ENCODE results near the gene CNN3. TPM values are rescaled to one million over a fixed set of nuclear protein-coding genes. Genes with fewer than 3 reads are reported as not detected.

CNN3 gene
- polyA plus RNA-seq, 4 donors, result 53.5 to 155 (median 95.2) TPM

DNA sequence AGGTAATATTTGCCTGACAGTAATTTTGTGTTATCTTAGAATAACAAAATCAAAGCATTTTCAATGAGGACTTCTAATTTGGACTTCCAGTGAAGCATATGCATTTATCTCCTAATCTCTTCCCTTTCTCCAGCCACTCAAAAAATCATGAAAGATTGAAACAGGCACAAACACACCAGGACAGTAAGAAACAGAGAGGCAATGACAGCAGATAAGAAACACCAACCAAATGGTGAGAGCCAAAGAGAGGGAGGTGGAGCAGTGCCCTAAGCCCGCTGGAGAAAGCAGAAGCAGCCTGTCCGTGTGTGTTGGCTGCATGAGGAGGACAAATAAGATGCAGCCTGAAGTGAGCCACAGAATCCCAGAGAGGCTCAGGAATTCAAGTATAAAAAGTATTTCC, 67.7 kb downstream of the CNN3 start:
- Histone ChIP-seq H3K36me3 (ENCODE audit: control insufficient read depth in 3 of 3, insufficient read depth in 2 of 3, low read depth in 1 of 3, low read length in 3 of 3) (peaks cover 0 to 37% (median 0%) of the 10 kb centered on the region in 3 donors), H3K9me3 (ENCODE audit: control insufficient read depth in 2 of 2, insufficient read depth in 1 of 2, low read depth in 1 of 2, low read length in 1 of 2) (no peaks in the 10 kb centered on the region), H3K4me1 (ENCODE audit: control insufficient read depth in 3 of 3, insufficient read depth in 2 of 3, low read depth in 1 of 3, low read length in 2 of 3) (peaks cover 2 to 12% (median 11%) of the 10 kb centered on the region in 3 donors), H3K4me3 (ENCODE audit: low read depth in 1 of 3, low read length in 3 of 3) (no peak overlapping the region), H3K27ac (ENCODE audit: low read depth in 1 of 3, low read length in 2 of 3) (no peak overlapping the region), H3K27me3 (ENCODE audit: control insufficient read depth in 3 of 3, insufficient read depth in 3 of 3, low read length in 3 of 3) (no peaks in the 10 kb centered on the region)
- DNase-seq, result no peak
- 77 to 96% (median 78%) methylated on average over 2 of the region's 2 CpGs for WGBS, 3 donors
- no peak for FAIRE-seq

GRCh38 chr1:94858276-94858675, 68.6 kb downstream of the CNN3 start:
- 44 to 75% (median 63%) methylated on average over 2 of the region's 2 CpGs for WGBS, 3 donors
- H3K27me3 ChIP-seq (ENCODE audit: control insufficient read depth in 3 of 3, insufficient read depth in 3 of 3, low read length in 3 of 3), result no peaks in the 10 kb centered on the region
- DNase-seq (peak in 1 of 2 donors; percentile 39), FAIRE-seq (no peak)
- H3K36me3 ChIP-seq (ENCODE audit: control insufficient read depth in 3 of 3, insufficient read depth in 2 of 3, low read depth in 1 of 3, low read length in 3 of 3), result peaks cover 0 to 37% (median 0%) of the 10 kb centered on the region in 3 donors
- H3K9me3 ChIP-seq (ENCODE audit: control insufficient read depth in 2 of 2, insufficient read depth in 1 of 2, low read depth in 1 of 2, low read length in 1 of 2), result no peaks in the 10 kb centered on the region
- H3K4me1 ChIP-seq (ENCODE audit: control insufficient read depth in 3 of 3, insufficient read depth in 2 of 3, low read depth in 1 of 3, low read length in 2 of 3), result peaks cover 2 to 11% (median 5%) of the 10 kb centered on the region in 3 donors
- H3K4me3 ChIP-seq (ENCODE audit: low read depth in 1 of 3, low read length in 3 of 3), result no peak overlapping the region
- no peak overlapping the region for H3K27ac ChIP-seq (ENCODE audit: low read depth in 1 of 3, low read length in 2 of 3)

GRCh38 chr1:94856868-94857267, 70.0 kb downstream of the CNN3 start:
- Histone ChIP-seq H3K27me3 (ENCODE audit: control insufficient read depth in 3 of 3, insufficient read depth in 3 of 3, low read length in 3 of 3) (no peaks in the 10 kb centered on the region), H3K36me3 (ENCODE audit: control insufficient read depth in 3 of 3, insufficient read depth in 2 of 3, low read depth in 1 of 3, low read length in 3 of 3) (peaks cover 0 to 30% (median 3%) of the 10 kb centered on the region in 3 donors), H3K4me3 (ENCODE audit: low read depth in 1 of 3, low read length in 3 of 3) (no peak overlapping the region), H3K4me1 (ENCODE audit: control insufficient read depth in 3 of 3, insufficient read depth in 2 of 3, low read depth in 1 of 3, low read length in 2 of 3) (peaks cover 0 to 5% (median 2%) of the 10 kb centered on the region in 3 donors), H3K9me3 (ENCODE audit: control insufficient read depth in 2 of 2, insufficient read depth in 1 of 2, low read depth in 1 of 2, low read length in 1 of 2) (no peaks in the 10 kb centered on the region), H3K27ac (ENCODE audit: low read depth in 1 of 3, low read length in 2 of 3) (no peak overlapping the region)
- FAIRE-seq (no peak), DNase-seq (no peak)
- 82 to 91% (median 89%) methylated on average over 3 of the region's 3 CpGs for WGBS, 3 donors

GRCh38 chr1:94856004-94856403, 70.9 kb downstream of the CNN3 start:
- Histone ChIP-seq H3K36me3 (ENCODE audit: control insufficient read depth in 3 of 3, insufficient read depth in 2 of 3, low read depth in 1 of 3, low read length in 3 of 3) (peaks cover 0 to 37% (median 3%) of the 10 kb centered on the region in 3 donors), H3K9me3 (ENCODE audit: control insufficient read depth in 2 of 2, insufficient read depth in 1 of 2, low read depth in 1 of 2, low read length in 1 of 2) (no peaks in the 10 kb centered on the region), H3K27ac (ENCODE audit: low read depth in 1 of 3, low read length in 2 of 3) (no peak overlapping the region), H3K27me3 (ENCODE audit: control insufficient read depth in 3 of 3, insufficient read depth in 3 of 3, low read length in 3 of 3) (no peaks in the 10 kb centered on the region), H3K4me1 (ENCODE audit: control insufficient read depth in 3 of 3, insufficient read depth in 2 of 3, low read depth in 1 of 3, low read length in 2 of 3) (peaks cover 0 to 5% (median 2%) of the 10 kb centered on the region in 3 donors), H3K4me3 (ENCODE audit: low read depth in 1 of 3, low read length in 3 of 3) (peak overlapping the region in 1 of 3 donors; percentile 0)
- DNase-seq (peak in 1 of 2 donors; percentile 55), FAIRE-seq (no peak)
- 16 to 71% (median 33%) methylated on average over 5 of the region's 5 CpGs for WGBS, 3 donors

GRCh38 chr1:94855307-94855700, 71.6 kb downstream of the CNN3 start:
- H3K9me3 ChIP-seq (ENCODE audit: control insufficient read depth in 2 of 2, insufficient read depth in 1 of 2, low read depth in 1 of 2, low read length in 1 of 2), result no peaks in the 10 kb centered on the region
- peaks cover 0 to 38% (median 3%) of the 10 kb centered on the region in 3 donors for H3K36me3 ChIP-seq (ENCODE audit: control insufficient read depth in 3 of 3, insufficient read depth in 2 of 3, low read depth in 1 of 3, low read length in 3 of 3)
- H3K4me1 ChIP-seq (ENCODE audit: control insufficient read depth in 3 of 3, insufficient read depth in 2 of 3, low read depth in 1 of 3, low read length in 2 of 3), result peaks cover 0 to 5% (median 2%) of the 10 kb centered on the region in 3 donors
- no peak overlapping the region for H3K4me3 ChIP-seq (ENCODE audit: low read depth in 1 of 3, low read length in 3 of 3)
- H3K27ac ChIP-seq (ENCODE audit: low read depth in 1 of 3, low read length in 2 of 3), result no peak overlapping the region
- WGBS, 3 donors, result 70 to 78% (median 76%) methylated on average over 2 of the region's 2 CpGs
- DNase-seq (no peak), FAIRE-seq (no peak)
- no peaks in the 10 kb centered on the region for H3K27me3 ChIP-seq (ENCODE audit: control insufficient read depth in 3 of 3, insufficient read depth in 3 of 3, low read length in 3 of 3)

- peak overlapping the region in 2 of 3 donors; percentile 31 to 41 for H3K4me3 ChIP-seq (ENCODE audit: low read depth in 1 of 3, low read length in 3 of 3)
- no peaks in the 10 kb centered on the region for H3K9me3 ChIP-seq (ENCODE audit: control insufficient read depth in 2 of 2, insufficient read depth in 1 of 2, low read depth in 1 of 2, low read length in 1 of 2)
- peaks cover 0 to 5% (median 2%) of the 10 kb centered on the region in 3 donors for H3K4me1 ChIP-seq (ENCODE audit: control insufficient read depth in 3 of 3, insufficient read depth in 2 of 3, low read depth in 1 of 3, low read length in 2 of 3)
- H3K36me3 ChIP-seq (ENCODE audit: control insufficient read depth in 3 of 3, insufficient read depth in 2 of 3, low read depth in 1 of 3, low read length in 3 of 3), result peaks cover 0 to 41% (median 3%) of the 10 kb centered on the region in 3 donors
- DNase-seq, result peak; percentile 88 to 92
- H3K27me3 ChIP-seq (ENCODE audit: control insufficient read depth in 3 of 3, insufficient read depth in 3 of 3, low read length in 3 of 3), result no peaks in the 10 kb centered on the region
- peak overlapping the region in 1 of 3 donors; percentile 58 for H3K27ac ChIP-seq (ENCODE audit: low read depth in 1 of 3, low read length in 2 of 3)
- FAIRE-seq, result no peak
- 19 to 23% (median 21%) methylated on average over 21 of the region's 21 CpGs for WGBS, 3 donors
These were observed 72.2 kb downstream of the CNN3 start for GRCh38 chr1:94854458-94855306.

- H3K27me3 ChIP-seq (ENCODE audit: control insufficient read depth in 3 of 3, insufficient read depth in 3 of 3, low read length in 3 of 3), result no peaks in the 10 kb centered on the region
- DNase-seq (no peak), FAIRE-seq (no peak)
- H3K4me1 ChIP-seq (ENCODE audit: control insufficient read depth in 3 of 3, insufficient read depth in 2 of 3, low read depth in 1 of 3, low read length in 2 of 3), result peaks cover 0 to 5% (median 2%) of the 10 kb centered on the region in 3 donors
- H3K4me3 ChIP-seq (ENCODE audit: low read depth in 1 of 3, low read length in 3 of 3), result no peak overlapping the region
- peaks cover 0 to 48% (median 3%) of the 10 kb centered on the region in 3 donors for H3K36me3 ChIP-seq (ENCODE audit: control insufficient read depth in 3 of 3, insufficient read depth in 2 of 3, low read depth in 1 of 3, low read length in 3 of 3)
- H3K27ac ChIP-seq (ENCODE audit: low read depth in 1 of 3, low read length in 2 of 3), result no peak overlapping the region
- 34 to 53% (median 45%) methylated on average over 2 of the region's 2 CpGs for WGBS, 3 donors
- no peaks in the 10 kb centered on the region for H3K9me3 ChIP-seq (ENCODE audit: control insufficient read depth in 2 of 2, insufficient read depth in 1 of 2, low read depth in 1 of 2, low read length in 1 of 2)
These were observed 74.1 kb downstream of the CNN3 start for GRCh38 chr1:94852788-94853187.

DNA sequence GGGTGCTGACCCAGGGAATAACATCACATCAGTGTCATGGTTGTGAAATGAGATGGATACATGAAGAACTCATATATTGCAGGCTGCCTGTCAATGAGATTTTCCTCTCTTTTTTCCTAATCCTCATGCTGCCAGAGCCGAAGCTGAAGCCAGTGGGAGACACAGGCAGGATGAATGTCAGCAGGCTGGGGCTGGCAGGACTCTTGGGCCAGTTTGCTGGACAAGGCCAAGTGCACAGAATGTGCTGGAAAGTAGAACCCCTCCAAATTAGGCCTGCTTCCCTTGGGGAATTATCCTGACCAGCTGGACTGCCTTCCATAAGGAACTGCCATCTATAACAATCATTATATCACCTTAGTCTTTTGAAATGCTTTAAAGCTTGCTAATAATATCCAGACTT, 75.3 kb downstream of the CNN3 start:
- H3K27me3 ChIP-seq (ENCODE audit: control insufficient read depth in 3 of 3, insufficient read depth in 3 of 3, low read length in 3 of 3), result no peaks in the 10 kb centered on the region
- no peak overlapping the region for H3K27ac ChIP-seq (ENCODE audit: low read depth in 1 of 3, low read length in 2 of 3)
- H3K9me3 ChIP-seq (ENCODE audit: control insufficient read depth in 2 of 2, insufficient read depth in 1 of 2, low read depth in 1 of 2, low read length in 1 of 2), result no peaks in the 10 kb centered on the region
- peaks cover 0 to 56% (median 3%) of the 10 kb centered on the region in 3 donors for H3K36me3 ChIP-seq (ENCODE audit: control insufficient read depth in 3 of 3, insufficient read depth in 2 of 3, low read depth in 1 of 3, low read length in 3 of 3)
- no peak overlapping the region for H3K4me3 ChIP-seq (ENCODE audit: low read depth in 1 of 3, low read length in 3 of 3)
- 68 to 90% (median 82%) methylated on average over 1 of the region's 1 CpG for WGBS, 3 donors
- peaks cover 0 to 5% (median 2%) of the 10 kb centered on the region in 3 donors for H3K4me1 ChIP-seq (ENCODE audit: control insufficient read depth in 3 of 3, insufficient read depth in 2 of 3, low read depth in 1 of 3, low read length in 2 of 3)
- DNase-seq (no peak), FAIRE-seq (no peak)

Measured in small intestine (tissue), 7 donors.